SU-DHL-6 (cell line): Measurements from ENCODE around the gene VAT1.

ENCODE experiments used
- H2AFZ ChIP-seq: fragments of 200-600 bp; sonication (generic); 2 replicates; pipeline ENCODE4 v1.6.1; 2014; ENCODE audit warnings: low read depth, mild to moderate bottlenecking, moderate library complexity, mixed read lengths, antibody characterized with exemption, low read length; ENCODE audit not compliant: severe bottlenecking
- H3F3A ChIP-seq: fragments of 200-600 bp; shearing (Covaris generic); 2 replicates; pipeline ENCODE4 v1.6.0; 2016; ENCODE audit warnings: antibody characterized with exemption, mild to moderate bottlenecking; ENCODE audit not compliant: insufficient read depth
- H3K27ac ChIP-seq: fragments of 200-600 bp; sonication (generic); 2 replicates; pipeline ENCODE4 v1.5.1; 2016; ENCODE audit warnings: low read depth, mild to moderate bottlenecking, low read length, moderate library complexity, mixed read lengths
- H3K27me3 ChIP-seq: fragments of 200-600 bp; sonication (generic), shearing (Covaris generic); 2 replicates; pipeline ENCODE4 v1.6.0; 2014; ENCODE audit warnings: mild to moderate bottlenecking, low read length
- H3K36me3 ChIP-seq: fragments of 200-600 bp; sonication (generic); 2 replicates; pipeline ENCODE4 v1.6.1; 2014; ENCODE audit warnings: mild to moderate bottlenecking, low read length, mixed read lengths
- H3K4me2 ChIP-seq: fragments of 300-600, 200-600 bp; shearing (Covaris generic), sonication (generic); 2 replicates; pipeline ENCODE4 v1.6.0; 2014; ENCODE audit warnings: low read length, low read depth, mild to moderate bottlenecking; ENCODE audit not compliant: poor library complexity, severe bottlenecking
- H3K4me3 ChIP-seq: fragments of 200-600 bp; sonication (generic); 2 replicates; pipeline ENCODE4 v1.5.1; 2014; ENCODE audit warnings: antibody characterized with exemption, low read length, mild to moderate bottlenecking, mixed read lengths; ENCODE audit not compliant: insufficient read depth, poor library complexity, severe bottlenecking
- H3K79me2 ChIP-seq: fragments of 200-600 bp; sonication (generic); 2 replicates; pipeline ENCODE4 v1.6.1; 2014; ENCODE audit warnings: mild to moderate bottlenecking, low read length, moderate library complexity; ENCODE audit not compliant: insufficient read depth
- H3K9ac ChIP-seq: fragments of 200-600 bp; sonication (generic); 2 replicates; pipeline ENCODE4 v1.7.0; 2014; ENCODE audit warnings: mild to moderate bottlenecking, low read length
- H3K9me2 ChIP-seq: fragments of 200-600 bp; sonication (generic); replicated peaks from 2 replicates; pipeline ENCODE4 v1.6.1; 2014; ENCODE audit warnings: low read length; ENCODE audit not compliant: insufficient read depth
- H3K9me3 ChIP-seq: fragments of 200-600 bp; sonication (generic); 2 replicates; pipeline ENCODE4 v1.6.1; 2014; ENCODE audit warnings: low read length, mixed read lengths; ENCODE audit not compliant: insufficient read depth
- H4K20me1 ChIP-seq: fragments of 200-600 bp; sonication (generic); 2 replicates; pipeline ENCODE4 v1.6.1; 2014; ENCODE audit warnings: low read depth, mild to moderate bottlenecking, antibody characterized with exemption, low read length, moderate library complexity, mixed read lengths
- EZH2phosphoT487 ChIP-seq: fragments of 200-600 bp; sonication (generic), shearing (Covaris generic); conservative IDR thresholded peaks from 2 replicates; pipeline ENCODE4 v1.6.1; 2018; ENCODE audit warnings: mild to moderate bottlenecking, antibody characterized with exemption, low read length, moderate library complexity, mixed read lengths
- TF ChIP-seq, protein P1 (sequence below): fragments of 200-600 bp; sonication (generic); IDR thresholded peaks from one replicate; pipeline ENCODE4 v1.5.1; 2017; ENCODE audit warnings: antibody characterized with exemption, mild to moderate bottlenecking, low read length, moderate library complexity; ENCODE audit not compliant: insufficient read depth, poor library complexity, severe bottlenecking

VAT1 gene

DNA sequence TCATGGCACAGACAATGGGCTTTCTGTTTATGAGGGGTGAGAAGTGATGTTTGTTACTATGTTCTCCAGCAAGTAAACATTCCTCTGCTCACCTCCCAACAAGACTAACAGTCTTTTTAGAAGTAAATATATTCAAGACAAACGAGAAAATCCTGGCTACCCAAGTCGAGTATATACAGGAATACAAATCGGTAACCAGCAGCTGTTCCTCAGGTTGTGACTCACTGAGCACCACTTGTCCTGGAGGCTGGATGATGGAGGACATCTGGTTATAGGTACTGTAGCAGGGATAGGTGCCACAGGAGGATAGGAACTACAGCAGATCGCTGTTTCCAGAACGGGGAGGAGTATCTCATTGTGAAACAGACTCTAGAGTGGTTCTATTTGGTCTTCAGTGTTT is 29.3 kb downstream of the VAT1 start:
- Histone ChIP-seq H3K27me3 (no peaks in the 10 kb centered on the region), H3K9me2 (no peaks in the 10 kb centered on the region), H3K36me3 (peaks cover 2% of the 10 kb centered on the region; the same call in 1 of the 2 replicates), H3K9ac (no peak overlapping the region), H4K20me1 (no peaks in the 10 kb centered on the region), H3K27ac (no peak overlapping the region), H3K4me3 (no peak overlapping the region), H3K4me2 (no peak overlapping the region), H3K79me2 (no peaks in the 10 kb centered on the region), H2AFZ (no peak overlapping the region), H3F3A (peaks cover 8% of the 10 kb centered on the region; the same call in 1 of the 2 replicates), H3K9me3 (no peaks in the 10 kb centered on the region)
- TF ChIP-seq, protein P1, sequence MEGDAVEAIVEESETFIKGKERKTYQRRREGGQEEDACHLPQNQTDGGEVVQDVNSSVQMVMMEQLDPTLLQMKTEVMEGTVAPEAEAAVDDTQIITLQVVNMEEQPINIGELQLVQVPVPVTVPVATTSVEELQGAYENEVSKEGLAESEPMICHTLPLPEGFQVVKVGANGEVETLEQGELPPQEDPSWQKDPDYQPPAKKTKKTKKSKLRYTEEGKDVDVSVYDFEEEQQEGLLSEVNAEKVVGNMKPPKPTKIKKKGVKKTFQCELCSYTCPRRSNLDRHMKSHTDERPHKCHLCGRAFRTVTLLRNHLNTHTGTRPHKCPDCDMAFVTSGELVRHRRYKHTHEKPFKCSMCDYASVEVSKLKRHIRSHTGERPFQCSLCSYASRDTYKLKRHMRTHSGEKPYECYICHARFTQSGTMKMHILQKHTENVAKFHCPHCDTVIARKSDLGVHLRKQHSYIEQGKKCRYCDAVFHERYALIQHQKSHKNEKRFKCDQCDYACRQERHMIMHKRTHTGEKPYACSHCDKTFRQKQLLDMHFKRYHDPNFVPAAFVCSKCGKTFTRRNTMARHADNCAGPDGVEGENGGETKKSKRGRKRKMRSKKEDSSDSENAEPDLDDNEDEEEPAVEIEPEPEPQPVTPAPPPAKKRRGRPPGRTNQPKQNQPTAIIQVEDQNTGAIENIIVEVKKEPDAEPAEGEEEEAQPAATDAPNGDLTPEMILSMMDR = no peak
- TF ChIP-seq EZH2phosphoT487 = no peak

DNA sequence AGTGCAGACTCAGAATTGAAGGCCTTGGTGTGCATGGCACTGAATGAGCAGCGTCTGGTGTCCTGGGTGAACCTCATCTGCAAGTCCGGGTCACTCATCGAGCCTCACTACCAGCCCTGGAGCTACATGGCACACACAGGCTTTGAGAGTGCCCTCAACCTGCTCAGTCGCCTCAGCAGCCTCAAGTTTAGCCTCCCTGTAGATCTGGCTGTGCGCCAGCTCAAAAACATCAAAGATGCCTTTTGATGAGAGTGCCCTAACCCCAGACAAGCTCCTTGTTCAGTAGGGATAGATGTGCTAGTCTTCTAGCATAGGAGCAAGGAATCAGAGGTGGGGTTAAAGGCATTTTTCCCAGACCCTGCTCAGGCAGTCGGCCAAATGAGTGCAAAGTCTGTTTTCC is 30.7 kb downstream of the VAT1 start:
- H4K20me1 ChIP-seq = no peaks in the 10 kb centered on the region
- no peak overlapping the region for H3K4me3 ChIP-seq

GRCh38 chr17:42989726-42990652 is 32.2 kb downstream of the VAT1 start:
- no peaks in the 10 kb centered on the region for H4K20me1 ChIP-seq
- H3K36me3 ChIP-seq = peaks cover 2% of the 10 kb centered on the region; the same call in 1 of the 2 replicates
- no peaks in the 10 kb centered on the region for H3K27me3 ChIP-seq
- H3K4me2 ChIP-seq = no peak overlapping the region
- no peak overlapping the region for H3K4me3 ChIP-seq
- peaks cover 5% of the 10 kb centered on the region; the same call in 1 of the 2 replicates for H3F3A ChIP-seq
- no peak overlapping the region for H3K27ac ChIP-seq
- TF ChIP-seq, protein P1 = no peak
- no peak for TF ChIP-seq EZH2phosphoT487
- H3K79me2 ChIP-seq = no peaks in the 10 kb centered on the region
- no peaks in the 10 kb centered on the region for H3K9me3 ChIP-seq
- H3K9ac ChIP-seq = no peak overlapping the region
- no peak overlapping the region for H2AFZ ChIP-seq
- H3K9me2 ChIP-seq = no peaks in the 10 kb centered on the region

More for the DNA sequence above, 30.7 kb downstream of the VAT1 start:
- no peak overlapping the region for H3K9ac ChIP-seq
- H3K27ac ChIP-seq = no peak overlapping the region
- no peak for TF ChIP-seq EZH2phosphoT487
- TF ChIP-seq, protein P1 = no peak
- peaks cover 2% of the 10 kb centered on the region; the same call in 1 of the 2 replicates for H3K36me3 ChIP-seq
- no peak overlapping the region for H3K4me2 ChIP-seq
- H3K79me2 ChIP-seq = no peaks in the 10 kb centered on the region
- no peaks in the 10 kb centered on the region for H3K27me3 ChIP-seq
- no peaks in the 10 kb centered on the region for H3K9me3 ChIP-seq
- no peaks in the 10 kb centered on the region for H3K9me2 ChIP-seq
- H2AFZ ChIP-seq = no peak overlapping the region
- peaks cover 8% of the 10 kb centered on the region; the same call in 1 of the 2 replicates for H3F3A ChIP-seq
